HepG2 (cell line): Measurements from ENCODE around the gene MIEF2. TPM values are rescaled to one million over a fixed set of nuclear protein-coding genes. Genes with fewer than 3 reads are reported as not detected.

Source experiments
- CBX1 ChIP-seq: IDR thresholded peaks from one replicate; pipeline ENCODE4 v1.6.1; 2016; ENCODE audit warnings: antibody characterized with exemption, low read depth
- CREM ChIP-seq, 2 experiments: sonication (generic) in 1 of 2; formaldehyde crosslinking in 1 of 2; IDR thresholded peaks; 2 replicates each; pipeline versions ENCODE4 v1.4.0 to v1.6.1; 2016 to 2020; ENCODE audit warnings: antibody characterized with exemption in 1 of 2, mild to moderate bottlenecking in 1 of 2, missing genetic modification reagents in 1 of 2
- FOXM1 ChIP-seq: sonication (generic); formaldehyde crosslinking; IDR thresholded peaks from 2 replicates; pipeline ENCODE4 v1.5.0; 2020; ENCODE audit warnings: missing genetic modification reagents
- HNF1B ChIP-seq: sonication (generic); formaldehyde crosslinking; IDR thresholded peaks from 2 replicates; pipeline ENCODE4 v1.5.1; 2020; ENCODE audit warnings: mild to moderate bottlenecking, moderate library complexity, missing genetic modification reagents
- HOXA3 ChIP-seq: sonication (generic); formaldehyde crosslinking; IDR thresholded peaks from 2 replicates; pipeline ENCODE4 v1.5.0; 2020; ENCODE audit warnings: missing genetic modification reagents
- HOXA5 ChIP-seq: sonication (generic); formaldehyde crosslinking; IDR thresholded peaks from 2 replicates; pipeline ENCODE4 v1.4.0; 2020; ENCODE audit warnings: missing genetic modification reagents
- KLF13 ChIP-seq: sonication (generic); formaldehyde crosslinking; IDR thresholded peaks from 2 replicates; pipeline ENCODE4 v1.4.0; 2020; ENCODE audit warnings: mild to moderate bottlenecking, missing genetic modification reagents
- MED1 ChIP-seq: sonication (generic); formaldehyde crosslinking; IDR thresholded peaks from 2 replicates; pipeline ENCODE4 v1.4.0; 2020; ENCODE audit warnings: missing genetic modification reagents
- NR3C1 ChIP-seq: sonication (generic); formaldehyde crosslinking; IDR thresholded peaks from 2 replicates; pipeline ENCODE4 v1.4.0; 2020; ENCODE audit warnings: missing genetic modification reagents
- SAP130 ChIP-seq: IDR thresholded peaks from 2 replicates; pipeline ENCODE4 v1.6.1; 2016; ENCODE audit warnings: low read depth
- SIX1 ChIP-seq: sonication (generic); formaldehyde crosslinking; IDR thresholded peaks from 2 replicates; pipeline ENCODE4 v1.4.0; 2020; ENCODE audit warnings: missing genetic modification reagents, borderline replicate concordance
- TBP ChIP-seq: sonication (generic); formaldehyde crosslinking; IDR thresholded peaks from 2 replicates; pipeline ENCODE4 v1.5.0; 2020; ENCODE audit warnings: missing genetic modification reagents
- TIGD3 ChIP-seq: sonication (generic); formaldehyde crosslinking; IDR thresholded peaks from 2 replicates; pipeline ENCODE4 v1.5.1; 2020; ENCODE audit warnings: mild to moderate bottlenecking, missing genetic modification reagents, borderline replicate concordance
- ZNF549 ChIP-seq: sonication (generic); formaldehyde crosslinking; IDR thresholded peaks from 2 replicates; pipeline ENCODE4 v1.5.0; 2020; ENCODE audit warnings: missing genetic modification reagents
- polyA plus RNA-seq, 8 experiments: library from polyadenylated mRNA; depleted of rRNA in 3 of 8; stranded (reverse) in 7 of 8; unstranded in 1 of 8; fragments of >200 nt; fragmentation: Illumina TruSeq in 4 of 8; extraction: Trizol in 4 of 8; gene quantifications; 2 replicates each; pipeline versions ENCODE4 v1.2.1 to v1.2.3, GENCODE V29; 2011 to 2016; ENCODE audit warnings: low read depth in 4 of 8, missing spikeins in 1 of 8, mixed read lengths in 1 of 8; ENCODE audit not compliant: insufficient read depth in 1 of 8
- total RNA-seq, 5 experiments: library from RNA; depleted of rRNA; stranded (reverse); fragments of >200 nt; fragmentation: Illumina TruSeq; extraction: Trizol; gene quantifications; 2 replicates each; pipeline ENCODE4 v1.2.3, GENCODE V29; 2016; ENCODE audit warnings: low read depth in 1 of 5
- TF ChIP-seq, protein P1 (sequence below): sonication (generic); formaldehyde crosslinking; IDR thresholded peaks from 2 replicates; pipeline ENCODE4 v1.4.0; 2020; ENCODE audit warnings: missing genetic modification reagents, borderline replicate concordance
- TF ChIP-seq, protein P2 (sequence below): sonication (generic); formaldehyde crosslinking; IDR thresholded peaks from 2 replicates; pipeline ENCODE4 v1.8.1; 2023; ENCODE audit warnings: mild to moderate bottlenecking, missing genetic modification reagents
- TF ChIP-seq, protein P3 (sequence below): sonication (generic); formaldehyde crosslinking; IDR thresholded peaks from 2 replicates; pipeline ENCODE4 v1.4.0; 2020; ENCODE audit warnings: mild to moderate bottlenecking, missing genetic modification reagents
- TF ChIP-seq, protein P4 (sequence below): sonication (generic); formaldehyde crosslinking; IDR thresholded peaks from 2 replicates; pipeline ENCODE4 v1.4.0; 2020; ENCODE audit warnings: missing genetic modification reagents

The MIEF2 gene
- total and polyA plus RNA-seq, 2 of the 13 experiments (the other 11 are each of a cell fraction or from before 2014, with no cell fraction given): 6.0 to 8.0 TPM

- TF ChIP-seq, protein P1, sequence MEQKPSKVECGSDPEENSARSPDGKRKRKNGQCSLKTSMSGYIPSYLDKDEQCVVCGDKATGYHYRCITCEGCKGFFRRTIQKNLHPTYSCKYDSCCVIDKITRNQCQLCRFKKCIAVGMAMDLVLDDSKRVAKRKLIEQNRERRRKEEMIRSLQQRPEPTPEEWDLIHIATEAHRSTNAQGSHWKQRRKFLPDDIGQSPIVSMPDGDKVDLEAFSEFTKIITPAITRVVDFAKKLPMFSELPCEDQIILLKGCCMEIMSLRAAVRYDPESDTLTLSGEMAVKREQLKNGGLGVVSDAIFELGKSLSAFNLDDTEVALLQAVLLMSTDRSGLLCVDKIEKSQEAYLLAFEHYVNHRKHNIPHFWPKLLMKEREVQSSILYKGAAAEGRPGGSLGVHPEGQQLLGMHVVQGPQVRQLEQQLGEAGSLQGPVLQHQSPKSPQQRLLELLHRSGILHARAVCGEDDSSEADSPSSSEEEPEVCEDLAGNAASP: 0 out of 2 replicates have a peak, but pooled peaks have one; percentile 18
- no peak for TF ChIP-seq KLF13 (CRISPR knock-in tag)
- no peak for TF ChIP-seq ZNF549 (CRISPR knock-in tag)
- TF ChIP-seq TBP (CRISPR knock-in tag): no peak
- peak; percentile 26; the same call in 1 of the 2 replicates for TF ChIP-seq HOXA5 (CRISPR knock-in tag)
- peak; percentile 23; the same call in 1 of the 2 replicates for TF ChIP-seq HOXA3 (CRISPR knock-in tag)
- peak; percentile 78 for TF ChIP-seq SAP130 (CRISPR knock-in tag)
- no peak for TF ChIP-seq CREM (IDR thresholded peaks at IDR 0.05)
- no peak for TF ChIP-seq CREM (CRISPR knock-in tag; IDR thresholded peaks at IDR 0.05)
- TF ChIP-seq, protein P2, sequence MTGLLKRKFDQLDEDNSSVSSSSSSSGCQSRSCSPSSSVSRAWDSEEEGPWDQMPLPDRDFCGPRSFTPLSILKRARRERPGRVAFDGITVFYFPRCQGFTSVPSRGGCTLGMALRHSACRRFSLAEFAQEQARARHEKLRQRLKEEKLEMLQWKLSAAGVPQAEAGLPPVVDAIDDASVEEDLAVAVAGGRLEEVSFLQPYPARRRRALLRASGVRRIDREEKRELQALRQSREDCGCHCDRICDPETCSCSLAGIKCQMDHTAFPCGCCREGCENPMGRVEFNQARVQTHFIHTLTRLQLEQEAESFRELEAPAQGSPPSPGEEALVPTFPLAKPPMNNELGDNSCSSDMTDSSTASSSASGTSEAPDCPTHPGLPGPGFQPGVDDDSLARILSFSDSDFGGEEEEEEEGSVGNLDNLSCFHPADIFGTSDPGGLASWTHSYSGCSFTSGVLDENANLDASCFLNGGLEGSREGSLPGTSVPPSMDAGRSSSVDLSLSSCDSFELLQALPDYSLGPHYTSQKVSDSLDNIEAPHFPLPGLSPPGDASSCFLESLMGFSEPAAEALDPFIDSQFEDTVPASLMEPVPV (CRISPR knock-in tag): 0 out of 2 replicates have a peak, but pooled peaks have one; percentile 50
- TF ChIP-seq, protein P3, sequence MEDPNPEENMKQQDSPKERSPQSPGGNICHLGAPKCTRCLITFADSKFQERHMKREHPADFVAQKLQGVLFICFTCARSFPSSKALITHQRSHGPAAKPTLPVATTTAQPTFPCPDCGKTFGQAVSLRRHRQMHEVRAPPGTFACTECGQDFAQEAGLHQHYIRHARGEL (CRISPR knock-in tag): no peak
- no peak for TF ChIP-seq TIGD3 (CRISPR knock-in tag)
- TF ChIP-seq MED1 (CRISPR knock-in tag): 0 out of 2 replicates have a peak, but pooled peaks have one; percentile 26
- TF ChIP-seq FOXM1 (CRISPR knock-in tag): no peak; the same call in 1 of the 2 replicates
- 0 out of 2 replicates have a peak, but pooled peaks have one; percentile 33 for TF ChIP-seq HNF1B
- no peak for TF ChIP-seq NR3C1 (CRISPR knock-in tag)
- TF ChIP-seq, protein P4, sequence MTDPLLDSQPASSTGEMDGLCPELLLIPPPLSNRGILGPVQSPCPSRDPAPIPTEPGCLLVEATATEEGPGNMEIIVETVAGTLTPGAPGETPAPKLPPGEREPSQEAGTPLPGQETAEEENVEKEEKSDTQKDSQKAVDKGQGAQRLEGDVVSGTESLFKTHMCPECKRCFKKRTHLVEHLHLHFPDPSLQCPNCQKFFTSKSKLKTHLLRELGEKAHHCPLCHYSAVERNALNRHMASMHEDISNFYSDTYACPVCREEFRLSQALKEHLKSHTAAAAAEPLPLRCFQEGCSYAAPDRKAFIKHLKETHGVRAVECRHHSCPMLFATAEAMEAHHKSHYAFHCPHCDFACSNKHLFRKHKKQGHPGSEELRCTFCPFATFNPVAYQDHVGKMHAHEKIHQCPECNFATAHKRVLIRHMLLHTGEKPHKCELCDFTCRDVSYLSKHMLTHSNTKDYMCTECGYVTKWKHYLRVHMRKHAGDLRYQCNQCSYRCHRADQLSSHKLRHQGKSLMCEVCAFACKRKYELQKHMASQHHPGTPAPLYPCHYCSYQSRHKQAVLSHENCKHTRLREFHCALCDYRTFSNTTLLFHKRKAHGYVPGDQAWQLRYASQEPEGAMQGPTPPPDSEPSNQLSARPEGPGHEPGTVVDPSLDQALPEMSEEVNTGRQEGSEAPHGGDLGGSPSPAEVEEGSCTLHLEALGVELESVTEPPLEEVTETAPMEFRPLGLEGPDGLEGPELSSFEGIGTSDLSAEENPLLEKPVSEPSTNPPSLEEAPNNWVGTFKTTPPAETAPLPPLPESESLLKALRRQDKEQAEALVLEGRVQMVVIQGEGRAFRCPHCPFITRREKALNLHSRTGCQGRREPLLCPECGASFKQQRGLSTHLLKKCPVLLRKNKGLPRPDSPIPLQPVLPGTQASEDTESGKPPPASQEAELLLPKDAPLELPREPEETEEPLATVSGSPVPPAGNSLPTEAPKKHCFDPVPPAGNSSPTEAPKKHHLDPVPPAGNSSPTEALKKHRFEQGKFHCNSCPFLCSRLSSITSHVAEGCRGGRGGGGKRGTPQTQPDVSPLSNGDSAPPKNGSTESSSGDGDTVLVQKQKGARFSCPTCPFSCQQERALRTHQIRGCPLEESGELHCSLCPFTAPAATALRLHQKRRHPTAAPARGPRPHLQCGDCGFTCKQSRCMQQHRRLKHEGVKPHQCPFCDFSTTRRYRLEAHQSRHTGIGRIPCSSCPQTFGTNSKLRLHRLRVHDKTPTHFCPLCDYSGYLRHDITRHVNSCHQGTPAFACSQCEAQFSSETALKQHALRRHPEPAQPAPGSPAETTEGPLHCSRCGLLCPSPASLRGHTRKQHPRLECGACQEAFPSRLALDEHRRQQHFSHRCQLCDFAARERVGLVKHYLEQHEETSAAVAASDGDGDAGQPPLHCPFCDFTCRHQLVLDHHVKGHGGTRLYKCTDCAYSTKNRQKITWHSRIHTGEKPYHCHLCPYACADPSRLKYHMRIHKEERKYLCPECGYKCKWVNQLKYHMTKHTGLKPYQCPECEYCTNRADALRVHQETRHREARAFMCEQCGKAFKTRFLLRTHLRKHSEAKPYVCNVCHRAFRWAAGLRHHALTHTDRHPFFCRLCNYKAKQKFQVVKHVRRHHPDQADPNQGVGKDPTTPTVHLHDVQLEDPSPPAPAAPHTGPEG (CRISPR knock-in tag): 0 out of 2 replicates have a peak, but pooled peaks have one; percentile 24
- TF ChIP-seq CBX1: no peak
- TF ChIP-seq SIX1 (CRISPR knock-in tag): no peak
Observed at GRCh38 chr17:18257982-18258355, 2.5 kb upstream of the MIEF2 start (continued).
